Measurements from ENCODE around the gene DNM3. TPM values are rescaled to one million over a fixed set of nuclear protein-coding genes. Genes with fewer than 3 reads are reported as not detected.

DNM3 gene
- total RNA-seq, 2 experiments from 2014 or later = 1.6 to 1.8 TPM

DNA sequence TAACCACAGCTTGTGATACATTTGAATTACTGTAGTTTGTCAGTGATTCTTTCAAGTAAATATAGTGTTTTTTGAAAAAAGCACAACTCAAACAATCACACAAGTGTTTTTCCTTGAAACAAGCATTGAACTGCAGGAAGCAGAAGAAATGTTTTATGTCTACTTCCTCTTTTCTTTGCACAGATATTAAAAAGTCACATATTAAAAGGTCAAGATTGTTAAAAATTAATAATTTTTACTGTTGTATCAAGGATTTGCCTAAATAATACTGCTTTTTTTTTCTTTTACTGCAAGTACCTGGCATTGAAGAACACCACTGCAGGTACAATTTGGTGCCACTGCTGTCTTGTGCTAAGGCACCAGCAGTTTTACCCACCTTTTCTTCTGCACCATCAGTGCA is 365.0 kb downstream of the DNM3 start:
- TF ChIP-seq, protein P1, sequence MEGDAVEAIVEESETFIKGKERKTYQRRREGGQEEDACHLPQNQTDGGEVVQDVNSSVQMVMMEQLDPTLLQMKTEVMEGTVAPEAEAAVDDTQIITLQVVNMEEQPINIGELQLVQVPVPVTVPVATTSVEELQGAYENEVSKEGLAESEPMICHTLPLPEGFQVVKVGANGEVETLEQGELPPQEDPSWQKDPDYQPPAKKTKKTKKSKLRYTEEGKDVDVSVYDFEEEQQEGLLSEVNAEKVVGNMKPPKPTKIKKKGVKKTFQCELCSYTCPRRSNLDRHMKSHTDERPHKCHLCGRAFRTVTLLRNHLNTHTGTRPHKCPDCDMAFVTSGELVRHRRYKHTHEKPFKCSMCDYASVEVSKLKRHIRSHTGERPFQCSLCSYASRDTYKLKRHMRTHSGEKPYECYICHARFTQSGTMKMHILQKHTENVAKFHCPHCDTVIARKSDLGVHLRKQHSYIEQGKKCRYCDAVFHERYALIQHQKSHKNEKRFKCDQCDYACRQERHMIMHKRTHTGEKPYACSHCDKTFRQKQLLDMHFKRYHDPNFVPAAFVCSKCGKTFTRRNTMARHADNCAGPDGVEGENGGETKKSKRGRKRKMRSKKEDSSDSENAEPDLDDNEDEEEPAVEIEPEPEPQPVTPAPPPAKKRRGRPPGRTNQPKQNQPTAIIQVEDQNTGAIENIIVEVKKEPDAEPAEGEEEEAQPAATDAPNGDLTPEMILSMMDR (IDR thresholded peaks at IDR 0.05) = no peak
- Mint-ChIP-seq H3K27me3 (no peaks in the 10 kb centered on the region), H3K36me3 (ENCODE audit: low read depth) (no peaks in the 10 kb centered on the region), H3K4me1 (ENCODE audit: low read depth) (peaks cover 8% of the 10 kb centered on the region), H3K9me3 (no peaks in the 10 kb centered on the region), H3K27ac (no peak overlapping the region), H3K4me3 (no peak overlapping the region)
- ATAC-seq (ENCODE audit: poor library complexity) (no peak), DNase-seq (no peak)
- Histone ChIP-seq H3K36me3 (ENCODE audit: insufficient read depth, low read length) (no peaks in the 10 kb centered on the region), H3K4me1 (ENCODE audit: insufficient read depth, low read length) (no peaks in the 10 kb centered on the region), H3K9me3 (ENCODE audit: control insufficient read depth in 1 of 2, insufficient read depth in 1 of 2, low read length in 2 of 2) (peaks cover 0 to 5% of the 10 kb centered on the region in 2 experiments), H3K27ac (ENCODE audit: low read depth in 1 of 2, low read length in 2 of 2) (no peak overlapping the region), H3K27me3 (ENCODE audit: control insufficient read depth in 1 of 2, insufficient read depth in 2 of 2, low read length in 2 of 2) (no peaks in the 10 kb centered on the region), H3K4me3 (ENCODE audit: low read length) (no peak overlapping the region)
- CTCF ChIA-PET = no interaction called here
- intact Hi-C loops (cut with DNase I, micrococcal nuclease) = no loop called here
- POLR2A ChIA-PET = no interaction called here

DNA sequence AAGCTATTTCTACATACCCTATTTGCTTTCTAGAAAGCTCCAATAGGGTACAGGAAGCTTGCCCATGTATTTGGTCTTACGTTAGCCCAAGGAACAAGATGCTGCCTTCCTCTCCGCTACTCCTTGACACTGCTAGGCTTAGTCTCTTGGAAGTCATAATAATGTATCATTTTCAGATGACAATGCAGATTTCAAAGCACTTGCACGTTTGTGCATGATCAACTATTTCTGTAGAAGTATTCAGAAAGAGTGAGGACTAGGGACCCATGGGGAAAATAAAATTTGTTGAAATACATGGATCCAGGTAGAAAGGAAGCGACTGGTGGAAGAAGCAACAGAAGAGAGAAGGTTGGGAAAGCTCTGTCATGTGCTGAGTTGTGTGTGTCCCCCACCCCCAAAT is 367.3 kb downstream of the DNM3 start:
- no peaks in the 10 kb centered on the region for H3K4me1 Mint-ChIP-seq (ENCODE audit: low read depth)

DNA sequence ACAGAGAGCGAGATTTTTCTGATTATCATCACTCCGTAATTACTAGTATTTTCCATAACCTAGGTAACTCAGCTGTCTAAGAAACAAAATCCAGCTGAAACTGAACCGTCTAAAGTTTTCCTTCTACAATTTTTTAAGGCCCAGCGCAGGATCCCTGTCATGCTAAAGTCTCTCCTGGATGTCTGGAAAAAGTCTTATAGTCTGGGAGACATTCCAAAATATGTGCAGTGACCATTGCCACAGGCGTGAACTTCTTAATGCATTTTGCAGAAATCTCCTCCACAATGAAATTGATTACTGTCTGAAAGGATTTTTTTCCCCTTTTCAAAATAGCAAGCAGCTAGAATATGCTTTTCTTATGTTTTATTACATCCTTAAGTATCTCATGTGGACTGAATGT is 369.9 kb downstream of the DNM3 start:
- no peaks in the 10 kb centered on the region for H3K27me3 ChIP-seq (ENCODE audit: control insufficient read depth in 1 of 2, insufficient read depth in 2 of 2, low read length in 2 of 2)
- ATAC-seq (ENCODE audit: poor library complexity) = no peak
- intact Hi-C loops (cut with DNase I, micrococcal nuclease) = no loop called here
- H3K4me3 ChIP-seq (ENCODE audit: low read length) = no peak overlapping the region
- no peak overlapping the region for H3K4me3 Mint-ChIP-seq
- POLR2A ChIA-PET = interaction anchor here (0.7 kb wide), 1 partner anchor 71 kb away, joined by 3 read pairs; no protein-coding TSS in a partner anchor
- H3K27ac ChIP-seq (ENCODE audit: low read depth in 1 of 2, low read length in 2 of 2) = no peak overlapping the region
- H3K27me3 Mint-ChIP-seq = no peaks in the 10 kb centered on the region
- no peaks in the 10 kb centered on the region for H3K36me3 ChIP-seq (ENCODE audit: insufficient read depth, low read length)
- H3K9me3 ChIP-seq (ENCODE audit: control insufficient read depth in 1 of 2, insufficient read depth in 1 of 2, low read length in 2 of 2) = no peaks in the 10 kb centered on the region
- CTCF ChIA-PET = no interaction called here
- H3K4me1 ChIP-seq (ENCODE audit: insufficient read depth, low read length) = no peaks in the 10 kb centered on the region
- no peak overlapping the region for H3K27ac Mint-ChIP-seq
- no peaks in the 10 kb centered on the region for H3K9me3 Mint-ChIP-seq
- H3K36me3 Mint-ChIP-seq (ENCODE audit: low read depth) = no peaks in the 10 kb centered on the region
- H3K4me1 Mint-ChIP-seq (ENCODE audit: low read depth) = no peaks in the 10 kb centered on the region
- no peak for DNase-seq
- TF ChIP-seq, protein P1 (IDR thresholded peaks at IDR 0.05) = no peak

More for the DNA sequence above, 367.3 kb downstream of the DNM3 start:
- TF ChIP-seq, protein P1 (IDR thresholded peaks at IDR 0.05) = no peak
- Mint-ChIP-seq H3K27ac (no peak overlapping the region), H3K27me3 (no peaks in the 10 kb centered on the region), H3K9me3 (no peaks in the 10 kb centered on the region), H3K36me3 (ENCODE audit: low read depth) (no peaks in the 10 kb centered on the region), H3K4me3 (no peak overlapping the region)
- H3K4me3 ChIP-seq (ENCODE audit: low read length) = no peak overlapping the region
- POLR2A ChIA-PET = no interaction called here
- no peaks in the 10 kb centered on the region for H3K27me3 ChIP-seq (ENCODE audit: control insufficient read depth in 1 of 2, insufficient read depth in 2 of 2, low read length in 2 of 2)
- H3K36me3 ChIP-seq (ENCODE audit: insufficient read depth, low read length) = no peaks in the 10 kb centered on the region
- ATAC-seq (ENCODE audit: poor library complexity) (no peak), DNase-seq (no peak)
- H3K4me1 ChIP-seq (ENCODE audit: insufficient read depth, low read length) = no peaks in the 10 kb centered on the region
- intact Hi-C loops (cut with DNase I, micrococcal nuclease) = no loop called here
- no peaks in the 10 kb centered on the region for H3K9me3 ChIP-seq (ENCODE audit: control insufficient read depth in 1 of 2, insufficient read depth in 1 of 2, low read length in 2 of 2)
- no peak overlapping the region for H3K27ac ChIP-seq (ENCODE audit: low read depth in 1 of 2, low read length in 2 of 2)
- CTCF ChIA-PET = interaction anchor here (1.3 kb wide), 1 partner anchor 43 kb away, joined by 3 read pairs; no protein-coding TSS in a partner anchor

All from CD4-positive, alpha-beta T cell (primary cell).